Measurements from ENCODE around the gene PMM1. TPM values are rescaled to one million over a fixed set of nuclear protein-coding genes. Genes with fewer than 3 reads are reported as not detected.

The PMM1 gene
- polyA plus RNA-seq, 1 donor (not counting 4 experiments of a cell fraction or from before 2014, with no cell fraction given), result 39.6 TPM

DNA sequence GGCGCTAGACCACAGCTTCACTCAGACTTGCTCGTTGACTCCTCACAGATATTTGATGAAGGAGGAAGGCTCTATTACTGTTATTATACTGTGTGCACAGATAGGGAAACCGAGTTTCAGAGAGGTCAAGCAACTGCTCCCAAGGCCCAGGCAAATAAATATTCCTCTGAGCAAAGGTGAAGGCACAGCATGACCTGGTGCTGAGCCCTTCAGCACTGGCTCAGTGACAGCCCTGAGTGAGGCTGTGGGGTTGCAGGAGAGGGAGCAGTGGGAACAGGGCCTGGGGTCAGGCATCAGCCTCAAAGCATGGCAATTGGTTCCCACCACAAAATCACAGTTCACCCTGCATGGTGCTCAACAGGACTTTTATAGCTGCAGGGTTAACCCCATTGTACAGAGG is 52.4 kb downstream of the PMM1 start:
- Histone ChIP-seq H3K4me3 (ENCODE audit: control insufficient read depth in 2 of 3, extremely low read depth in 1 of 3, insufficient read depth in 2 of 3, low read depth in 1 of 3, low read length in 3 of 3) (no peak overlapping the region), H2AFZ (ENCODE audit: control insufficient read depth, low read length) (no peak overlapping the region), H3K79me2 (ENCODE audit: control insufficient read depth, insufficient read depth, low read length) (peaks cover 44% of the 10 kb centered on the region), H3K4me2 (ENCODE audit: control insufficient read depth, extremely low read depth, insufficient read depth, low read depth, low read length) (no peak overlapping the region), H3K27ac (ENCODE audit: control insufficient read depth, insufficient read depth, low read length) (no peak overlapping the region), H3K9ac (ENCODE audit: control insufficient read depth, extremely low read depth, insufficient read depth, low read length) (no peak overlapping the region), H3K9me1 (ENCODE audit: control insufficient read depth, extremely low read depth, insufficient read depth, low read length) (no peaks in the 10 kb centered on the region), H3K4me1 (ENCODE audit: control insufficient read depth, extremely low read depth, insufficient read depth, low read length) (peaks cover 3% of the 10 kb centered on the region), H3K9me3 (ENCODE audit: control insufficient read depth, low read depth, low read length) (no peaks in the 10 kb centered on the region), H3K36me3 (ENCODE audit: control insufficient read depth in 2 of 2, extremely low read depth in 1 of 2, insufficient read depth in 2 of 2, low read length in 2 of 2) (peaks cover 26 to 28% of the 10 kb centered on the region in 2 experiments), H4K20me1 (ENCODE audit: control insufficient read depth, extremely low read depth, insufficient read depth, low read length) (peaks cover 4% of the 10 kb centered on the region), H3K27me3 (ENCODE audit: control insufficient read depth, extremely low read depth, insufficient read depth, low read length) (no peaks in the 10 kb centered on the region)
- TF ChIP-seq CTCF (optimal IDR thresholded peaks at IDR 0.05 in 1 of 3, IDR thresholded peaks at IDR 0.05 in 1 of 3, conservative IDR thresholded peaks at IDR 0.05 in 1 of 3; ENCODE audit: extremely low read depth in 1 of 3, insufficient read depth in 2 of 3, low read length in 3 of 3), result no peak
- no peak for TF ChIP-seq EZH2 (IDR thresholded peaks at IDR 0.05; ENCODE audit: low read length)
- FAIRE-seq (no peak), DNase-seq (ENCODE audit: low read depth, low spot score) (no peak)
- dilution Hi-C loops (cut with MboI; ENCODE audit: extremely low pct_ligation_motif_present, low sequenced_read_pairs), result no loop called here

DNA sequence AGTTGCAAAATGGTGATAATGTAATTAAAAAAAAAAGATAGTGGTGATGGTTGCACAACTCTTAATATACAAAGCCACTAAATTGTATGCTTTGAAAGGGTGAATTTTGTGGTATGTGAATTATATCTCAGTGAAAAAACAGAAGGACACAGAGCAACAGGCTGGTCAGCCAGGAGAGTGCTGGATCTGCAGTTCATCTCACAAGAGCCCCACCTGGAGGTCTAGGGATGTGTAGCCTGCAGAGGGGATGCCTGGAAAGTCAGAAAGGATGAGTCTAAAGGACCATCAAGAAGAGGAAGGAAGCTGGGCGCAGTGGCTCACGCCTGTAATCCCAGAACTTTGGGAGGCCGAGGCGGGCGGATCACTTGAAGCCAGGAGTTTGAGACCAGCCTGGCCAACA is 54.4 kb downstream of the PMM1 start:
- no peak for DNase-seq (ENCODE audit: low read depth, low spot score)
- Histone ChIP-seq H3K4me1 (ENCODE audit: control insufficient read depth, extremely low read depth, insufficient read depth, low read length) (no peaks in the 10 kb centered on the region), H3K36me3 (ENCODE audit: control insufficient read depth in 2 of 2, extremely low read depth in 1 of 2, insufficient read depth in 2 of 2, low read length in 2 of 2) (peaks cover 36 to 41% of the 10 kb centered on the region in 2 experiments), H3K9me1 (ENCODE audit: control insufficient read depth, extremely low read depth, insufficient read depth, low read length) (no peaks in the 10 kb centered on the region), H3K27ac (ENCODE audit: control insufficient read depth, insufficient read depth, low read length) (no peak overlapping the region), H3K9me3 (ENCODE audit: control insufficient read depth, low read depth, low read length) (no peaks in the 10 kb centered on the region), H3K4me3 (ENCODE audit: control insufficient read depth in 2 of 3, extremely low read depth in 1 of 3, insufficient read depth in 2 of 3, low read depth in 1 of 3, low read length in 3 of 3) (no peak overlapping the region), H2AFZ (ENCODE audit: control insufficient read depth, low read length) (no peak overlapping the region), H3K9ac (ENCODE audit: control insufficient read depth, extremely low read depth, insufficient read depth, low read length) (no peak overlapping the region), H3K79me2 (ENCODE audit: control insufficient read depth, insufficient read depth, low read length) (peaks cover 37% of the 10 kb centered on the region), H4K20me1 (ENCODE audit: control insufficient read depth, extremely low read depth, insufficient read depth, low read length) (peaks cover 2% of the 10 kb centered on the region), H3K4me2 (ENCODE audit: control insufficient read depth, extremely low read depth, insufficient read depth, low read depth, low read length) (no peak overlapping the region), H3K27me3 (ENCODE audit: control insufficient read depth, extremely low read depth, insufficient read depth, low read length) (no peaks in the 10 kb centered on the region)
- no peak for FAIRE-seq
- dilution Hi-C loops (cut with MboI; ENCODE audit: extremely low pct_ligation_motif_present, low sequenced_read_pairs), result no loop called here
- TF ChIP-seq CTCF (optimal IDR thresholded peaks at IDR 0.05 in 1 of 3, IDR thresholded peaks at IDR 0.05 in 1 of 3, conservative IDR thresholded peaks at IDR 0.05 in 1 of 3; ENCODE audit: extremely low read depth in 1 of 3, insufficient read depth in 2 of 3, low read length in 3 of 3), result peak in 2 of 3 experiments; percentile 21 to 22
- TF ChIP-seq EZH2 (IDR thresholded peaks at IDR 0.05; ENCODE audit: low read length), result no peak
